K562 (cell line): ENCODE measurements around the gene ADCY1.

Experiments
- CBX5 ChIP-seq: IDR thresholded peaks from 2 replicates; pipeline ENCODE4 v1.6.1; 2014; ENCODE audit warnings: low read depth, borderline replicate concordance
- CLOCK ChIP-seq: fragments of 250-450 bp; sonication (Bioruptor Pico); IDR thresholded peaks from 2 replicates; pipeline ENCODE4 v1.4.0; 2020; ENCODE audit warnings: mild to moderate bottlenecking, moderate library complexity, borderline replicate concordance
- CTCF ChIP-seq, 3 experiments: IDR thresholded peaks in 2 of 3; conservative IDR thresholded peaks in 1 of 3; 2 replicates each; pipeline ENCODE4 v1.5.1; 2011 to 2012; ENCODE audit warnings: low read length in 3 of 3, mild to moderate bottlenecking in 3 of 3, control low read depth in 2 of 3, improper control_type of control experiment in 1 of 3, inconsistent platforms in 1 of 3, low read depth in 1 of 3, mixed read lengths in 1 of 3, moderate library complexity in 1 of 3; ENCODE audit not compliant: insufficient read depth in 2 of 3
- EZH2 ChIP-seq: IDR thresholded peaks from 2 replicates; pipeline ENCODE4 v1.6.1; 2012; ENCODE audit warnings: low read depth, mild to moderate bottlenecking, inconsistent platforms, low read length, borderline replicate concordance
- HDAC2 ChIP-seq: fragments of 450-650 bp; IDR thresholded peaks from 2 replicates; pipeline ENCODE4 v1.6.1; 2016; ENCODE audit warnings: mild to moderate bottlenecking
- IRF1 ChIP-seq: sonication (generic); formaldehyde crosslinking; IDR thresholded peaks from 2 replicates; pipeline ENCODE4 v1.8.0; 2022; ENCODE audit warnings: missing genetic modification reagents, mild to moderate bottlenecking, borderline replicate concordance
- MEF2D ChIP-seq: conservative IDR thresholded peaks from 2 replicates; pipeline ENCODE4 v1.6.1; 2016; ENCODE audit warnings: low read depth, missing genetic modification characterization, missing compliant biosample characterization
- RAD21 ChIP-seq, 2 experiments: fragments of 250-450 bp in 1 of 2; fragments of 450-650 bp in 1 of 2; sonication (Bioruptor Pico) in 1 of 2; formaldehyde crosslinking in 1 of 2; IDR thresholded peaks in 1 of 2; conservative IDR thresholded peaks in 1 of 2; 2 replicates each; pipeline versions ENCODE4 v1.4.0 to v1.8.0; 2020 to 2022; ENCODE audit warnings: mild to moderate bottlenecking in 2 of 2, moderate library complexity in 1 of 2
- TFAP4 ChIP-seq: sonication (generic); formaldehyde crosslinking; IDR thresholded peaks from 2 replicates; pipeline ENCODE4 v1.8.0; 2022; ENCODE audit warnings: missing genetic modification reagents, mild to moderate bottlenecking, moderate library complexity, borderline replicate concordance
- YBX1 ChIP-seq: fragments of 450-650 bp; IDR thresholded peaks from 2 replicates; pipeline ENCODE4 v1.7.1; 2016; ENCODE audit warnings: mild to moderate bottlenecking
- ZNF133 ChIP-seq: fragments of 250-450 bp; sonication (Bioruptor Pico); IDR thresholded peaks from 2 replicates; pipeline ENCODE4 v1.4.0; 2020; ENCODE audit warnings: mild to moderate bottlenecking
- ZNF184 ChIP-seq: sonication (generic); formaldehyde crosslinking; IDR thresholded peaks from 2 replicates; pipeline ENCODE4 v1.5.0; 2020; ENCODE audit warnings: missing genetic modification reagents
- ZNF449 ChIP-seq: fragments of 250-450 bp; sonication (Bioruptor Pico); IDR thresholded peaks from 2 replicates; pipeline ENCODE4 v1.8.0; 2022; ENCODE audit warnings: moderate library complexity, mild to moderate bottlenecking, inconsistent platforms

- TF ChIP-seq YBX1 (no peak), CLOCK (CRISPR knock-in tag) (no peak), ZNF449 (no peak), TFAP4 (CRISPR knock-in tag) (no peak), ZNF184 (no peak), RAD21 (CRISPR knock-in tag; conservative IDR thresholded peaks at IDR 0.05 in 1 of 2, IDR thresholded peaks at IDR 0.05 in 1 of 2) (no peak), EZH2 (no peak), CTCF (IDR thresholded peaks at IDR 0.05 in 2 of 3, conservative IDR thresholded peaks at IDR 0.05 in 1 of 3; ENCODE audit: insufficient read depth in 2 of 3, low read depth in 1 of 3, low read length in 3 of 3) (no peak), ZNF133 (CRISPR knock-in tag) (no peak), MEF2D (tag) (no peak), IRF1 (no peak), HDAC2 (no peak), CBX5 (no peak)
Observed at GRCh38 chr7:45644237-45644636, 70.1 kb downstream of the ADCY1 start.
